HG02798 (cell line): Measurements from ENCODE around the gene RNH1.

Experiments used
- ATAC-seq: cut with Tn5 transposase; IDR thresholded peaks from one replicate; pipeline ENCODE4 v1.9.1; 2021; ENCODE audit warnings: mild to moderate bottlenecking; ENCODE audit not compliant: unreplicated experiment, poor library complexity

RNH1 gene

DNA sequence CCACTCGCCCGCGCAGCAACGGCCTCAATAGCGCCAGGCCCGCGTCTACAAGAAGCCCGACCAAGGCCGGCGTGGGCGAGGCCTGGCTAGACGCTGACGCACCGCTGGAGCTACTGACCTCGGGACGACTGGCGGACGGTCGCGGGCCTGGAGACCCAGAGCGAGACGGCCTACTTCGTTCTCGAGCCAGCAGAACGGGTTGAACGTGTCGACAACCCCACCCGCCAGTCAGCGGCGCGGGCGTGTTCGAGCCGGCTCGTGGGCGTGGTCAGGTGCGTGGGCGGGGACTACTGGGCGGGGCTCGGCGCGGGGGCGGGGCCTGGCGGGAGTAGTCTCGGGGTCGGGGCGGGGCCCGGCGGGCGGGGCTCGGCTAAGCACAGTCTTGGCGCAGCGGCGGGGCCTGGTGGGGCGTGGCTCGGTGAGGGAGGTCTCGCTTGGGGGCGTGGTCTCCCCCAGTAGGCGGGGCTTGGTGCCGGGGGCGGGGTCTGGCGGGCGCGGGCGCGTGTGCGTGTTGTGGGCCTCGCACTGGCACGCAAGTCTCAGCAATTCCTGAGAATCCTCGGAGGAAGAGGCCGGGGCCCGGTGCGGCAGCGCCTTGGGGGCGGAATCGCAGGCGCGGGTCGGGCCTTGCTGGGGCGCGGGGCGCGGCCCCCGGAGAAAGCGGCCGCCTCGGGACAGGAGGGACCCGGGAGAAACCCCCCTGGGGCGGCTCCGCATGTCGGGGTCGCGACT, at the start of gene RNH1:
Gene RNH1, minus strand, starts transcription at position 248 of the 732 bp plus-strand sequence. CDS start 5,080 bp downstream, outside the sequence.
- peak; percentile 58 for ATAC-seq

DNA sequence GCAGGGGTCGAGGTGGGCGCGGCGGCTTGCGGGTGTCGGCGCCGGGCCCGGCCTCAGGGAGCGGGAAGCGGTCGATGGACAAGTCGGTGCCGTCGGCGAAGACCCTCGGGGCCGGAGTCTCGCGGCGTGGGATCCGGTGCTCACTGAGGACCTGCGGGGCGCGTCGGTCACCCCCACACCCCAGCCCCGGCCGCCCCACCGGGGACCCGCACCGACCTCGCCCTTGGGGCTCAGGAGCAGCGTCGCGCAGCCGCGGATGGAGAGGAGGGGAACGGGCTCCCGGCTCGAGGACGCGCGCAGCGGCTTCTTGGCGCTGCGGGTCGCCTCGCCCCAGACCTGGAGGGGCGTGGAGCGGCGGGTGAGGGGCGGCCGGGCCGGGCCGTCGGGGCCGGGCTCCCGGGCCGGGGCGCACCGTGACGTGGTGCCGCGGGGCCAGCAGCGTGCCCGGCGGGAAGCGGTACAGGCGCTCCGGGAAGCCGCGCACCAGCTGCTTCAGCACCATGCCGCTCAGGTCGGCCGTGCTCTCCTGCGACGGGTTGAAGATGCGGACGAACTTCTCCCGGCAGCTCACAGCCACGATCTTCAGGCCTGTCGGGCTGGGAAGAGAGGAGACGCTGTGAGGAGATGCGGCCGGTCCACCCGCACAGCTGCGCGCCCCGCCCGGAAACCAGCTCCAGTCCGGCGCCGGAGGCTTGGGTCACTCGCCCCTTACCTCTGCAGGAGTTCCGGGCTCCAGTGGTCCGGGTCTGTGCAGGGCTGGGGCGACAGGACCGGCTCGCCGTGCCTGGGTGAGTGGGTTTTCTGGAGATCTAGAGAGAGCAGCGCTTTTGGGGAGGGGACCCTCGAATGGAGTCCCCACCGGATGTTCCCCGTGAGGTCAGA, 49.0 kb upstream of the RNH1 start:
- no peak for ATAC-seq

DNA sequence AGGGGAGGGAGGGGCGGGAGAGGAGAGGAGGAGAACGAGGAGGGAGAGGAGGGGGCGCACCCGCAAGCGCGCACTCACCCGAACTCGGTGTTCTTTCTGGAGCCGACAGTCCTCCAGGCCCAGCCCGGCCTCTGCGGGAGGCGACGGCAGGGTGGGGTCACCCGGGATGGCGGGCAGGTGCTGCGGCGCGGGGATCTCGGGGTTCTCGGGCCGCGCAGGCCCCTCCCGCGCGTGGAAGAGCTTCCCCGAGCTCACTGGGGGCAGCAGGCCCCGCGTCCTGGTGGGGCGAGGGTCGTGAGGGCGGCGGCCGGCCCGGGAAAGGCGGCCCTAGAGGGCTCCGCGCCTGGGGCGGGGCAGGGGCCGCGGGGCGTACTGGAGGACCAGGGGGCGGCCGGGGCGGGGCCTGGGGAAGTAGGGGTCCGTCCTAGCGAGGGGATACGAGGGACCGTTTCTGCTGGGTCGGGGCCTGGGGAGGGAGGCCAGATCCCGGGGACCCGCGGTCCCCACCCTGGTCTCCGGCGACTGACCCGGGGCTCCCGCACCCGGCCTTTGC, 48.3 kb upstream of the RNH1 start:
- peak; percentile 3 for ATAC-seq

DNA sequence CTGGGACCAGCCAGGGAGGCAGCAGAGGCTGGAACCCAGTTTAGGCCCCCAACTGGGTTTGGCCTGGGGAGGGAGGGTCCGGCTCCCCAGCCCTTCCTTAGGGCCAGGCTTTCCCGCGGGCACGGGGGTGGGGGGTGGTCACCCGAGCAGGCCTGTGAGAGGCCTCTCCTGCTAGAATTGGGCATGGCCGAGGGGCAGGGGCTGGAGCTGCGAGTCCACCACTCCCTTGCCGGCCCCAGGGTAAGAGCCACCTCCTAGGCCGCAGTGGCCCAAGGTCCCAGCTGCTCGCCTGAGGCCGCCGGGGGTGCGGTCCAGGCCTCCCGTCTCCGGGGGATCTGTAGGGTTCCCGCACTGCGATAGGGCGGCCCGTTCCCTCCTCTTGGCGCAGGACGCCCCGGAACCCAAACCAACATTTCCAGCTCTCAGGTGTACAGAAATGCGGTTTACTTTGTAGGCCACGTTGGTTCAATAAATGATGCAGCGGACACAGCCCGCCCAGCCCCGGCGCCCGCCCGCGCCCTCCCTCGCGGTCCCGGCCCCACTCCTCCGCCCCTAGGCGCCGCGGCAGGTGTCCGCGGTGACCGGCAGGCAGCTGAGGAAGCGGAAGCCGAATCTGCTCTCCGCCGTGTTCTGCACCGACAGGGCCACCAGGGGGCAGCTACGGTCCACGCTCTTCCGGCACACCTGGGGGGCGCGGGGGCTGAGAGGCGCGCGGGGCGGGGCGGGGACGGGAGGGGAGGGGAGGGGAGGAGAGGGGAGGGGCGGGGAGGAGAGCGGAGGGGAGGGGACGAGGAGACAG, 47.6 kb upstream of the RNH1 start:
- ATAC-seq, result peak; percentile 72

DNA sequence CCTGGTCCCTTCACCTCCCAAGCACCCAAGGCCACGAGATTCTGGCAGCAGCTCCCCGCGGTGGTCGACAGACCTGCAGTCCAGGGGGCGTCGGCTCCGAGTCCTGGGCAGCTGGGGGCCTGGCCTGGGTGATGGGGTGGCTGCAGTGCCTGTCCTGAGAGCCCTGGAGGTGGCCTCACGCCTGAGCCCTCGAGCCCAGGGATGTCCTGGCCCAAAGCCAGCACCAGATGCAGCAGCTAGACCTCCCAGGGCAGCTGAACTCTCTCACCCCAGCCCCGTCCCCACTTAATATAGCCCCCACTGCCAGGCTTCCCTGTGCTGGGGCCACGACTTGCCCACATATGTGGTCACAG, 46.9 kb upstream of the RNH1 start:
- no peak for ATAC-seq

DNA sequence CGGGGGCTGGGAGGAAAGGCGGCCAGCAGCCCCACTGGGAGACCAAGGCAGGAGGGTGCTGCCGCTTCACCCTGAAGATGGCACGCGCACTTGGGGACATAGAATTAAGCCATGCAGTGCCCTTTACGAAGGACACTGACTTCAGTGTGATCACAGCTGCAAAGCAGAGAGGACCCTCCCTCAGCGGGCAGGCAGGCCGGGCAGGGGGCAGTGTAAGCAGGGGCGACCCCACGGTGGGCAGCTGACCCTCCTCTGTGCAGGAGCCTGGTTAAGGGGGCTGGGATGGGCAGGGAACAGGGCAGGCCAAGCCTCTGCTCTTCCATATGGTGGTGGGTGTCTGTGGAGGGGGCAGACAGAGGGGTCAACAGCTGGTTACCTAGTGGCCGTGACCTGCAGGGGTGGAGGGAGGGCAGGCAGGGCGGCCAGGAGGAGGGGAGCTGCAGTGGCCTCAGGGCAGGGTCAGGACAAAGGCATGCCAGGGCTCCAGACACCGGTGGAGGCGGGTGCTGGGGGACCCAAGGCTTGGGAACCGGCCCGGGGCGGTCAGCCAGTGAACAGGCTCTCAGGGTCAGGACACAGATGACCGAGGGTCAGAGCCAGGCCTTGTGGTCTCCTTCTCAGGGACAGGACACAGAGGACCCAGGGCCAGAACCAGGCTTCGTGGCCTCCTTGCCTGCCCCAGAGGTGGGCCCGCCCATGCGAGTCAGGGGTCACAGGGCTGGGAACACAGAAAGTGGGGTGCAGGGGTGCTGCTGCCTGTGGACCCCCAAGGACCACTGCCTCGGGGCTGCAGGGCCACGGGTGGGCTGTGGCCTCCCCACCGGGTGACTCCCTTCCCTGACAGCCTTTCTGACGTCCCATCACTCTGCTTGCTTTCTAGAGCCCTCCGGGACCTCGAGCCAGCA, 46.3 kb upstream of the RNH1 start:
- ATAC-seq, result no peak

DNA sequence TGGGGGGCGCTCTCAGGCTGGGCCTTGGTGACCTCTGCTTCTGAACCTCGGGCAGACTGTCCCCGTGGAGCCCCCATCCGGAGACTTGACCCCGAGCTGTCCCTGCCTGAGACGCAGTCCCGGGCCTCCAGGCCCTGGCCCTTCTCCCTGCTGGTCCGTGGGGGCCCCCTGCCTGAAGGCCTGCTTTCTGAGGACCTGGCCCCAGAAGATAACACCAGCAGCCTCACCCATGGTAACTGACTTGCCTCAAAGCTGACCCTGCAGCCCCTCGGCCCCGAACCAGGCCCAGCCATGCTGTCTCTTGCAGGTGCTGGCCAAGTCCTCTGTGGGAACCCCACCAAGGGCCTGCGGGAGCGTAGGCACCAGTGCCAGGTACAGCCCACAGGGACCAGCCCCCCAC, 44.6 kb upstream of the RNH1 start:
- no peak for ATAC-seq

DNA sequence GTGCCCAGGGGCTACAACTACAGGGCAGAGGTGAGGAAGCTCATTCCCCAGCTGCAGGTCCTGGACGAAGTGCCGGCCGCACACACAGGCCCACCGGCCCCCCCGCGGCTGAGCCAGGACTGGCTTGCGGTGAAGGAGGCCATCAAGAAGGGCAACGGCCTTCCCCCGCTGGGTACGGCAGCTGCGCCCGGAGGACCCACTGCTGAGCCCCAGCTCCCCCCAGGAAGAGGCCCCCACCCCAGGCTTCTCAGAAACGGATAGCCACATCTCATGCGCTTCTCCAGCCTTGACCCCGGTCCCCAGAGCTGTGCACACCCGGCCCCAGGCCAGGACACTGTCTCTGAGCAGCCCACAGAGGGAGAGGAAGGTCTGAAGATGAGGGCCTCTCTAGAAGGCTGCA, 44.1 kb upstream of the RNH1 start:
- no peak for ATAC-seq

DNA sequence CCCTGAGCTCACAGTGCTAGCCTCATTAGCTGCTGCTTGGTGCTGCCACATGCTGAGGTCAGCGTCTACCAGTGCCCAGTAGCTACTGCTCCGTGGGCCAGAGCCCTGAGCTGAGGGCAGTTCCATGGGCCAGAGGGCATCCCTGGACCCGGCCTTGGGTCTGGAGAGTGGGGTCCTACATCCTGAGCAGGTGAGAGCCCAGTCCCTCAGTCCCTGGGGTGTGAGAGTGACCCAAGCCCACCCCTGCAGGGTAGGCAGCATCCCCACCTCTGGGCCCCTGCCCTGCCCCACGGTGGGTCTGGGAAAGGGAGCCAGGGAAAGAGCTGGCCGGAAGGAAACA, 43.7 kb upstream of the RNH1 start:
- ATAC-seq, result no peak

DNA sequence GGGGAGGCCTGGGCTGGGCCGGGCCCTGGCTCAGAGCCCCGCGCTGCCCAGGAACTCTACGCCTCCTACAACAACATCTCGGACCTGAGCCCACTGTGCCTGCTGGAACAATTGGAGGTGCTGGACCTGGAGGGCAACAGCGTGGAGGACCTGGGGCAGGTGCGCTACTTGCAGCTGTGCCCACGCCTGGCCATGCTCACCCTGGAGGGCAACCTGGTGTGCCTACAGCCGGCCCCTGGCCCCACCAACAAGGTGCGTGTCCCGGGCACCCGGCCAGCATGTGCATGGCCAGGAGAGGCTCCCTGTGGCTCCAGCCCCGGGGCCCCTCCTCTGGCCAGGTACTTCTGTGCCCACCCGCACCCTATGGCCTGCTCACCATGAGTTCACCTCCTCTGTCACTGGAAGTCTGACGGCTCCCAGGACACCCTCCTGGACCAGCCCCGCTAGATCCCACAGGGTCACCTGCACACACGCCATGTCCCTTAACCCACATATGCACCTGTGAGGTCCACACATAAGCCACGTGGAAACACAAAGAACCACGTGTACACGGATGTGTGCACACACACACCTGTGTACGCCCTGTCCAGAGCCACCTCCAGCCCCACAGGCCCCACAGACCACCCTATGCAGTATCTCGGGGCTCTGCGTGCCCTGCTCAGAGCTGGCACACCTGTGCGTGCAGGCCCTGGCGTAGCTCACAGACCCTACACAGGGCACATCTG, 43.1 kb upstream of the RNH1 start:
- no peak for ATAC-seq

DNA sequence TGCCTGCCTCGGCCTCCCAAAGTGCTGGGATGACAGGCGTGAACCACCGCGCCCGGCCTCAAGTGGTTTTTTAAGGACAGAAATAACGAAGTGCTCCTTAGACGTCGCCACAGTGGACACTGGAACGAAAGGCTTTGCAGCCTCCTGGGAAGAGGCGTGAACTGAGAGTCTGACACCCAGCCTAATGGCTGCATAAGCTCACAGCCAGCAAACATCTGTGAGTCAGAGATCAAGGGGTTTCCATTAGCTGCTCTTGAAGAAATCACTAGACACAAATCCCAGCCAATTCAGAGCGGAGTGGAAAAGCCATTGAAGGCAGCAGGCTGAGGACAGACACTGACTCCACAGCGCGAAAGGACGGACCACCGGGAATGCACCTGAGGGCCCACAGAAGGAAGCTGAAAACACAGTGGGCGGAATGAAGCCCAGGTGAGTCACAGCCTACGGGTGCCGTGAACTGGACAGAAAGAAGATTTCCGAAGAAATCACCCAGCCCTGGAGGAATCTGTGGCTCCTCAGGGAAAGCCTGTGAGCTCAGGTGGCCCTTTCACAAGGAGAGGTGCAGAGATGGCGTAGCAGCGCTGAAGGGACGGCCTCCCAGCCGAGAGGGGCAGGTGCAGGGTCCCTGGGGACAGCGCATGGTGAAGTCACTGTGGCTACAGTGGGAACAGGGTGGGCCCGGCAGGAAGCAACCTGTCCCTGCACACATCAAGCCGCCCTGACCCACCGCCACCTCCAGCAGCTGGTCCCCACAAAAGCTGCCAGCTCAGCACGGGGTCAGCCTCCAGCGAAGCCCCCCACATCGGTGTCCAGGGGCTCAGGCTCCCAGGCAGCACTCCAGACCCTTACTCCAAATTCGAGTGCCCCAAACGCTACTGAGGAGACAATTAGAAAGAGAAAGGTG, 41.9 kb upstream of the RNH1 start:
- ATAC-seq, result no peak

DNA sequence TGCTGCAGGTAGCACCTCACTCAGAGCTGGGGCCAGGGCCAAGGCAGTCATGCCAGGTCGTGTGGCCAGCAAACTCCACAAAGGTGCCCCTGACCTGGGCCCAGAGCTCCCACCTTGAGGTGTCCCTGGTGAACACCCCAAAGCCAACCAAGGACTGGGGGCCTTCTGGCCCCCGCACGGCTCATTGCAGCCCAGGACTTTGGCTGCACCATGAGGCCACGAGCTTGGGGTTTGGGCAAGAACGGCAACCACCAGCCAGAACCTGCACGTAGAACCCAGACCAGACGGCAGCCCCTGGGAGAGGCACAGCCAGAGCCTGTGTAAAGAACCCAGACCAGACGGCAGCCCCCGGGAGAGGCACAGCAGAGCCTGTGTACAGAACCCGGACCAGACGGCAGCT, 38.1 kb upstream of the RNH1 start:
- no peak for ATAC-seq

DNA sequence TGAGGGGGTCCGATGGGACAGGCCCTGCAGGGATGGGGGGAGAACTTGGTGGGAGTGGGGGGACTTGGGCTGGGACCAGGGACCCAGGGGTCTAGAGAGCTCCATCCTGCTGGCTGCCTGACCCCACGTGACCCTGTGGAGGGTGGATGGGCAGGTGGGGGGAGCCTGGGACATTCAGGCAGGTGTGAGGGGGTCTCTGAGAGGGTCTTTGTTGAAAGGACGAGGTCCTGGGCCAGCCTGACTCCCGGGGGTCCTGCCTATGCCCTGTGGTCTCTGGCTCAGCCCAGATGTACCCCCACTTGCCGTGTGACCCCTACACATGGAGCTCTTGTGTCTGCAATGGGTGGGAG, 37.8 kb upstream of the RNH1 start:
- ATAC-seq, result no peak

DNA sequence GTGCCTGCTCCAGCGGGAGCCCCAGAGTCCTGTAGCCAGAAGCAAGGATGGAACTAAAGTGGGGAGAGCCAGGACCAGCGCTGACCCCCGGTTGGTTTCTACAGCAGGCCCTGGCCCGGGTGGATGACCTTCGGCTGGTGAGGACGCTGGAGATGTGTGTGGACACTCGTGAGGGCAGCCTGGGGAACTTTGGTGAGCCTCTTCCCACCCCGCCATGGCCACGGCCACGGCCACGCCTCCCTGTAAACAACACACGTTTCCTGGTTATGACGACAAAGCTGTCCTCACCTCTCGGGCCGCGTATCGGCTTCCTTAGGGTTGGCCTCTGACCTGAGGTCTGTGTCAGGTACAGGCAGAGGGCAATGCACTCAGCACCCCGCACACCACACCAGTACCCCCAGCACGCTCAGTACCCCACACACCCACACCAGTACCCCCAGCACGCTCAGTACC, 34.4 kb upstream of the RNH1 start:
- no peak for ATAC-seq

DNA sequence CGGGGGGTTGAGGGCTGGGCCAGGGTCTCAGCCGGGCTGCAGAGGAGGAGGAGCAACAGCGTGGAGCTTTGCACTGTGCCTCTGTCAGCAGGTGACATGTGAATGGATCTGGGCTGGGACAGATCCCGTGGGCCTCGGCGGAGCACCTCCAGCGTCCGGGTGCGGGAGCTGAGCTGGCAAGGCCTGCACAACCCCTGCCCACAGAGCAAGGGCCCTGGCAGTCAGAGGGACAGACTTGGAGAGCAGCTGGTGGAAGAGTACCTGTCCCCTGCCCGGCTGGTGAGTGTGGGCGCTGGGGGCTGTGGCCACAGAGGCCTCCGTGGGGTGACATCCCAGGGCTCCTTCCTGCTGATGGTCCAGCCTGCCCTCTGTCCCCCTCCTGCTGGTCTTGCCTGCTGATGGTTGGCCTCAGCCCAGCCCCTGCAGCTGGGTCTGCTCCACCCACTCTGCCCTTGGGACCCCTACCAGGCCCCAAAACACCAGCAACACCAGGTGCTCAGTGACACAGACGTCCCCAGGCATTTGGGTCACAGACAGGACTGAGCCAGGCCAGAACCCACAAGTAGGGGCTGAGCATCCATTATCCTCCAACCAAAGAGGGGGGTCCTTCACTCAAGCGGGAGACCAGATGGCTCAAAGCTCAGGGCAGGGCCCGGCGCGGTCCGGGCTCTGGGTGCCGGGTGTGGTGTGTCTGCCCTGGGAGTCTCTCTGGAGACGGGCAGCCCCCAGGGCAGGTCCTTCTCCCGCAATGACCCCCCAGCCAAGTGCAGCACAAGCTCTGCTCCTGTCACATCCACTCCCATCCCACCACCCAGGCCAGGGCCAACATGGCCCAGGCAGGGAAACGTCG, 33.8 kb upstream of the RNH1 start:
- ATAC-seq, result no peak

DNA sequence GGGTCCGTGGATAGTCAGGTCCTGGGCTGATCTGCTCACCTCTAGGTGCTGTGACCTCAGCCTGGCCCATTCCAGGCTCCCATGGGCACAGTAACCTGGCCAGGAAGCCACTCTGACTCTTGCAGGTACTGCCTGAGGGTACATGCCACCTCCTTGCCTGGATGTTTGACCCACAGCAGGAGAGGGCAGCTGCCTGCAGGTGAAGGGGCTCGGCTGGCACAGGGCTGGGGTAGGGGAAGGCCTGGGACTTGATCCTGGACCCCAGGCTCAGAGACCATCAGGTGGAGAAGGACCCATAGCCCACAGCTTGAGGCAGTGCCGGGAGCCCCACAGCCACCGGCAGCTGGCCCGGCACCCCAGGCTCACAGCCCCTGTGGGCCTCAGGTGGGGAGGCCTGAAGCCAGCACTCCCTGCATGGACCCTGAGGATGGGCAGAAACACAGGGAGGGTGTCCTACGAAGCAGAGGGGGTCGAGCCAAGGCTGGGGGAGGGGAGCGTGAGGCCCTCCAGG, 33.0 kb upstream of the RNH1 start:
- no peak for ATAC-seq

DNA sequence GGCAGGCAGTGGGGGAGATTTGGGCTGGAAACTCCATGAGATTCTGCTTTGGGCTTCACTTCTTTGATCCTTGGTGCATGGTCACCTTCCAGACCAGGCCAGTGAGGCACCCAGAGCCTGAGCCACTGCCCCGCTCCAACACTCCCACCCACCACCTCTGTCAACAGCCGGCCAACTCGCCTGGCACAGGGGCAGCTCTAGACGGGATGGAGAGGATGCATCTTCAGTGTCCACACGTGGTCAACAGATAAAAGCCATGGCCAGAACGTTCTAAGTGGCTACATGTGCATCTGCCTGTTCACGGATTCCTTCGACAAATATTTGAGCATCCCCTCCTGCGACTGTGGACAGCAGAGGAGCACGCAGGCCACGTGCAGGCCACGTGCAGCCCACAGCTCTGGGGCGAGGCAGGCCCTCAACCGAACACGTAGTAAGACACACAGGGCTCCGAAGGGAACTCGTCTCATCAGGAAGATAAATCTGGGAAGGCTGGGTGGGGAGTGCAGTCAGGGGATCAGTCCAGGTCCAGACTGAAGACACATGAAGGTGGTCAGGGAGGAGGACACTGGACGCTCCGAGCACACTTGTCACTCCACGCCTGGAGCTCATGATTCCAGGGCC, 31.5 kb upstream of the RNH1 start:
- no peak for ATAC-seq
